GM10266 (cell line): ENCODE results near the gene GPR132.
"Not testable (repeated sequence)": the region's sequence is repeated elsewhere in the genome, so short reads cannot be mapped to it uniquely, and the experiment has no call there.

ENCODE experiments used
- DNase-seq: peaks from one replicate; pipeline ENCODE4 v3.0.0; 2012; ENCODE audit errors: extremely low spot score
- TF ChIP-seq, protein P1 (sequence below): IDR thresholded peaks from 2 replicates; pipeline ENCODE4 v1.5.1; 2012; ENCODE audit warnings: mild to moderate bottlenecking, low read depth; ENCODE audit not compliant: control insufficient read depth, insufficient read depth; ENCODE audit errors: missing control alignments

GPR132 gene

GRCh38 chr14:105042813-105043212, 22.4 kb downstream of the GPR132 start:
- TF ChIP-seq, protein P1, sequence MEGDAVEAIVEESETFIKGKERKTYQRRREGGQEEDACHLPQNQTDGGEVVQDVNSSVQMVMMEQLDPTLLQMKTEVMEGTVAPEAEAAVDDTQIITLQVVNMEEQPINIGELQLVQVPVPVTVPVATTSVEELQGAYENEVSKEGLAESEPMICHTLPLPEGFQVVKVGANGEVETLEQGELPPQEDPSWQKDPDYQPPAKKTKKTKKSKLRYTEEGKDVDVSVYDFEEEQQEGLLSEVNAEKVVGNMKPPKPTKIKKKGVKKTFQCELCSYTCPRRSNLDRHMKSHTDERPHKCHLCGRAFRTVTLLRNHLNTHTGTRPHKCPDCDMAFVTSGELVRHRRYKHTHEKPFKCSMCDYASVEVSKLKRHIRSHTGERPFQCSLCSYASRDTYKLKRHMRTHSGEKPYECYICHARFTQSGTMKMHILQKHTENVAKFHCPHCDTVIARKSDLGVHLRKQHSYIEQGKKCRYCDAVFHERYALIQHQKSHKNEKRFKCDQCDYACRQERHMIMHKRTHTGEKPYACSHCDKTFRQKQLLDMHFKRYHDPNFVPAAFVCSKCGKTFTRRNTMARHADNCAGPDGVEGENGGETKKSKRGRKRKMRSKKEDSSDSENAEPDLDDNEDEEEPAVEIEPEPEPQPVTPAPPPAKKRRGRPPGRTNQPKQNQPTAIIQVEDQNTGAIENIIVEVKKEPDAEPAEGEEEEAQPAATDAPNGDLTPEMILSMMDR = no peak
- no peak for DNase-seq

DNA sequence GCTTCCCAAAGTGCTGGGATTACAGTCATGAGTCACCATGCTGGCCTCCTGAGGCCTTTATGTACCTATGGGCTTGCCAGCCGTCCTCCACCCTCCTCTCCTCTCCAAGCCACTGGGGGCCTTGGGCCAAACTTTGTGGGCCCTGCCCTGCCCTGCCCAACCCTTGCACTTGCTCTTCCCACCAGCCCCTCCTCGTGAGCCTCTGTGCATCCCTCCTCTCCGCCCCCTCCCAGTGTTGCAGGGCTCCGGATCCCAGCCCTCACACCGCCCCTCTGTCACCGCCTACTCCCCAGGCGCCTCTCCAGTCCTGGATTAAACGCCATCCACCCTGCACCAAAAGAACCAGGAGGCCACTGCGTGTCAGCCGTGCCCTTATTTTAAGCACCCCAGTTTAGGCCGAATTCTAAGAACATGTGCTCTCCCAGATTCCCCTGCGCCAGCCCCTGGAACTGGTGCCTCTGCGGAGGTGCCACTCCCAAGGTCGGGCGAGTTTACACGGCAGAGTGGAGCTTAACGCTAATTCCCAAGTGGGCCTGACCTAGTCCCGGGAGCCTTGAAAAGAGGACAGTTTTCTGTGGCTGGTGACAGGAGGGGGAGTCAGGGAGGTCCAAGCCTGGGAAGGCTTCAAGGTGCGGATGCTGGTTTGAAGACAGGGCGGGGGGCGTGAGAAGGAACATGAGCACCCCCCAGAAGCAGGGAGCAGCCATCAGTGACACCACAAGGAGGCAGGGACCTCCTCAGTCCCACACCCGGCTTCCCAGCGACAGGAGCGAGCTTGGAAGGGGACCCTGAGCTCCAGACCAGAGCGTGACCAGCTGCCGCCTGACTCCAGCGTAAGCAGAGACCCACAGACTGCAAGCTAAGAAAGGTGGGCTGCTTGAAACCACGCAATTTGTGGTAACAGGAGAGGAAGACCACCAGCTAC, 23.1 kb downstream of the GPR132 start:
- TF ChIP-seq, protein P1 = no peak
- no peak for DNase-seq

DNA sequence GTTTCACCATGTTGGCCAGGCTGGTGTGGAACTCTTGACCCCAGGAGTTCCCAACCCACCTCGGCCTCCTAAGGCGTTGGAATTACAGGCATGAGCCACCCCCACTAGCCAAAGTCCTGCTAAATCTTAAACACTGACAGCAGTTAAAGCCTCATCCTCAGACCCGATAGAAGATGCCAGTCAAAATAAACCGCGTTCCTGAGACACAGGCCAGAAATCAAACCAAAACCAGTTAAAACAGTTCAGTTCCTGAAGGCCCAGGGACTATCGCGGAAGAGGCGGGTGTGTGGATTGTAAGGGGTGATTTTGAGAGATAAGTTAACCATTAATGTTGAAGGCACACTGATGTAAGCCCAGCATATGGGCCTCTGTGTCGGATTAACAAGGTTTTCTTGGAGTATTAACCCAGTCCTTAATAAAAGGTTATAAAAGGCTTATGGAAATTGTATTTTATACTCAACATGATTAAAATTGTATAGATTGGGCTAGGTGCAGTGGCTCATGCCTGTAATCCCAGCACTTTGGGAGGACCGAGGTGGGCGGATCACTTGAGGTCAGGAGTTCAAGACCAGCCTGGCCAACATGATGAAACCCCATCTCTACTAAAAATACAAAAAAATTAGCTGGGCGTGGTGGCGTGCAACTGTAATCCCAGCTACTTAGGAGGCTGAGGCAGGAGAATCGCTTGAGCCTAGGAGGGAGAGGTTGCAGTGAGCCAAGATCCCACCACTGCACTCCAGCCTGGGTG, 25.6 kb downstream of the GPR132 start:
- TF ChIP-seq, protein P1 = no peak
- no peak for DNase-seq

DNA sequence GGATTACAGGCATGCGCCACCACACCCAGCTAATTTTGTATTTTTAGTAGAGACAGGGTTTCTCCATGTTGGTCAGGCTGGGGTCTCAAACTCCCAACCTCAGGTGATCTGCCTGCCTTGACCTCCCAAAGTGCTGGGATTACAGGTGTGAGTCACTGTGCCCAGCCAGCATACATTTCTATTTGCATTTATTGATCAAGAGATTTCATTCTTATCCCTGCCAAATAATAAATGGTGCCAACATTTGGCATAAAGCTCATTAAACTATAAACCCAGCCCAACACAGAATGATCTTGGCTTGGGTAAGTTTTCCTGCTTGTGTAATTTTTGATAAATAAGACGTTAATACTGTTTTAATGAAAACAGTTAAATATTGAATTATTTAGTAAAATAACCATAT, 29.6 kb downstream of the GPR132 start:
- not testable (repeated sequence) for DNase-seq

DNA sequence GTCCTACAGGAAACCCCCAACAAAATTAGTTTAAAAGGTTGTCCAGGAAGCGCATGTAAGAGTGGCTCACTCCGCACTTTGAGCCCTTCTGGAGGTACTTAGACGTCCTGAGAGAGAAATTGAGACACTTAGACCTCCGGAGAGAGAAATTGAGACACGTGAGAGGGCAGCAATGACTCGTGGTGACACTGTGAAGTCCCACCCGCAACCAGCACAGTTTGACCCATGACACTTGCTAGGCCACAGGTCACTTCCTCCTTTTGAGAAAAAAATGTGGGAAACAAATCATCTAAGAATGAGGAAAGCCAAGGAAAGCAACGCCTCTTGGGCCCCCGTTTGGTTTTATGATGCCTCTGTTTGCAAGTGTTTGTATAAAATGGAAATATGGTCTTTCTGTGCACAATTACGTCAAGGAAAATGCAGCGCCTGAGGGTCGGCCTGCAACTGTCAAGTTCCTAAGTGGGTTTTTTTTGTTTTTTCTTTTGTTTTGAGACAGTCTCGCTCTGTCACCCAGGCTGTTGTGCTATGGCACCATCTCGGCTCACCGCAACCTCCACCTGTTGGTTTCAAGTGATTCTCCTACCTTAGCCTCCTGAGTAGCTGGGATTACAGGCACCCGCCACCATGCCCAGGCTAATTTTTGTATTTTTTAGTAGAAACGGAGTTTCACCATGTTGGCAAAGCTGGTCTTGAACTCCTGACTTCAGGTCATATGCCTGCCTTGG, 30.8 kb downstream of the GPR132 start:
- TF ChIP-seq, protein P1 = no peak

GRCh38 chr14:105033412-105033900, 31.8 kb downstream of the GPR132 start:
- DNase-seq = not testable (repeated sequence)

More for the DNA sequence above, 30.8 kb downstream of the GPR132 start:
- no peak for DNase-seq

DNA sequence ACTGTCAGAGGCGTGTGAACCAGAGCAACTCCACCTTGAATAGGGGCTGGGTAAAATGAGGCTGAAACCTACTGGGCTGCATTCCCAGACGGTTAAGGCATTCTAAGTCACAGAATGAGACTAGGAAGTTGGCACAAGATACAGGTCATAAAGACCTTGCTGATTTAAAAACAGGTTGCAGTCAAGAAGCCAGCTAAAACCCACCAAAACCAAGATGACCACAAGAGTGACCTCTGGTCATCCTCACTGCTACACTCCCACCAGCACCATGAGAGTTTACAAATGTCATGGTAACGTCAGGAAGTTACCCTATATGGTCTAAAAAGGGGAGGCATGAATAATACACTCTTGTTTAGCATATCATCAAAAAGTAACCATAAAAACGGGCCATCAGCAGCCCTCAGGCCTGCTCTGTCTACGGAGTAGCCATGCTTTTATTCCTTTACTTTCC, 32.8 kb downstream of the GPR132 start:
- not testable (repeated sequence) for DNase-seq

DNA sequence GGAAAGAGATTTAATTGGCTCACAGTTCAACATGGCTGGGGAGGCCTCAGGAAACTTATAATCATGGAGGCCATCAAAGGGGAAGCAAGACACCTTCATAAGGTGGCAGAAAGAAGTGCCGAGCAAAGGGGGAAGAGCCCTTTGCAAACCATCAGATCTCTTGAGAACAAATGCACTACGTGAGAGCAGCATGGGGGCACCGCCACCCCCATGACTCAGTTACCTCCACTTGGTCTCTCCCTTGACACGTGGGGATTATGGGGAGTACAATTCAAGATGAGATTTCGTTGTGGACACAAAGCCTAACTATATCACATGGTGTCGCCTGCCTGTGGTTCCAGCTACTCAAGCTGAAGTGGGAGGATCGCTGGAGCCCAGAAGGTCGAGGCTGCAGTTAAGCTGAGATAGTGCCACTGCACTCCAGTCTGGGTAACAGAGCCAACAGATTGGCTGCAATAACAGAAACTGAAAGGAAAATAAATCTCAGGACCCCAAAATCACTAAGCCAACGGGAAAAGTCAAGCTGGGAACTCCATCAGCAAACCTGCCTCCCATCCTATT, 34.3 kb downstream of the GPR132 start:
- DNase-seq = no peak
- TF ChIP-seq, protein P1 = no peak
